Measurements from ENCODE around the gene RFX1. TPM values are rescaled to one million over a fixed set of nuclear protein-coding genes. Genes with fewer than 3 reads are reported as not detected.

Gene RFX1
- total RNA-seq, 1 donor from 2014 or later, result 15.2 TPM

GRCh38 chr19:13992025-13992424 is 14.1 kb downstream of the RFX1 start:
- Histone ChIP-seq H3K27ac (replicated peaks) (no peak overlapping the region), H3K36me3 (peaks cover 29% of the 10 kb centered on the region), H3K9me3 (replicated peaks) (no peaks in the 10 kb centered on the region), H3K4me3 (no peak overlapping the region), H3K27me3 (ENCODE audit: low read depth) (no peaks in the 10 kb centered on the region), H3K4me1 (peaks cover 24% of the 10 kb centered on the region)
- TF ChIP-seq CTCF (IDR thresholded peaks at IDR 0.05; ENCODE audit: borderline replicate concordance), result no peak
- intact Hi-C loops (cut with micrococcal nuclease), result no loop called here
- DNase-seq, result no peak

- intact Hi-C loops (cut with micrococcal nuclease), result no loop called here
- H3K36me3 ChIP-seq, result peaks cover 28% of the 10 kb centered on the region
- H3K9me3 ChIP-seq (replicated peaks), result no peaks in the 10 kb centered on the region
- no peak for DNase-seq
- H3K4me3 ChIP-seq, result no peak overlapping the region
- no peaks in the 10 kb centered on the region for H3K27me3 ChIP-seq (ENCODE audit: low read depth)
- no peak for TF ChIP-seq CTCF (IDR thresholded peaks at IDR 0.05; ENCODE audit: borderline replicate concordance)
- peaks cover 36% of the 10 kb centered on the region for H3K4me1 ChIP-seq
- no peak overlapping the region for H3K27ac ChIP-seq (replicated peaks)
These were observed 16.0 kb downstream of the RFX1 start for GRCh38 chr19:13990085-13990484.

GRCh38 chr19:13989487-13989886 is 16.6 kb downstream of the RFX1 start:
- H3K27me3 ChIP-seq (ENCODE audit: low read depth), result no peaks in the 10 kb centered on the region
- peak overlapping the region; percentile 92 for H3K27ac ChIP-seq (replicated peaks)
- peaks cover 33% of the 10 kb centered on the region for H3K4me1 ChIP-seq
- no peak overlapping the region for H3K4me3 ChIP-seq
- intact Hi-C loops (cut with micrococcal nuclease), result no loop called here
- no peak for TF ChIP-seq CTCF (IDR thresholded peaks at IDR 0.05; ENCODE audit: borderline replicate concordance)
- no peaks in the 10 kb centered on the region for H3K9me3 ChIP-seq (replicated peaks)
- no peak for DNase-seq
- H3K36me3 ChIP-seq, result peaks cover 28% of the 10 kb centered on the region

DNA sequence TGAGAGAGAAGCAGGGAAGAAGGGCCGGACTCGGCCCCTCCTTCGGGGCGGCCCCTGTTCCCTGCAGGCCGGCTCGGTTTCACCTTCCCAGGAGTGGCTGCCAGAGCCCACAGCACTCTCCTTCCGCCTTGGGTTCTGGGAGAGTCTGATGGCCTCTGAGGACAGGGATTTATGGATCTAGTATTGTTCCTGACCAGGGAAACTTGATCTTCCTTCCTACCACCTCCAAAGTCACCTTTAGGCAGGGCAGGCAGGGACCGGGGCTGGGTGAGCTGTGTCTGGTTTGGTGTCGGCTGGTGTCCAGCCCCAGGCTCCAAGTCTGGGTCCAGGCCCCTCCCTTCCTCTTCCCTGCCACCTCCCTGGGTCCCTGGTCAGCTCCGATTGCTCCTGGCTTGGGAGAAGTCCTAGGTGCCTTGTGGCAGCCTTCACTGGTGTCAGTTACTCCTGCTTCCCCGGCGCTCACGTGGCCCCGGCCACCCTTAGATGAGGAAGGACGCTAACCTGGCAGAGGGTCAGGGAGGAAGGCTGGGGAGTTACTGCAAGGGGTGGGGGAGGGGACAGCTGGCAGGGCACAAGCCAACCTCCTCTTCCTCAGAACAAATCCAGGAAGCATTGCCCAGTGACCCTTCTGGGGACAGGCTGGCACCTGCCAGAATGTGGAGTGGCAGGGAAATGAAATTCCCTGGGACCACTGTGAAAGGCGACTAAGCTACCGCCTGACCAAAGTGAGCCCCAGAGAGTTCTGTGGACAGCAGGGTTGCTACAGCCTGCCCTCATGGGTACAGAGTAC is 18.8 kb downstream of the RFX1 start:
- peak overlapping the region; percentile 43 for H3K4me3 ChIP-seq
- peak; percentile 69 for DNase-seq

GRCh38 chr19:13986348-13986904 is 19.7 kb downstream of the RFX1 start:
- no peak for TF ChIP-seq CTCF (IDR thresholded peaks at IDR 0.05; ENCODE audit: borderline replicate concordance)
- peaks cover 21% of the 10 kb centered on the region for H3K36me3 ChIP-seq
- no peaks in the 10 kb centered on the region for H3K9me3 ChIP-seq (replicated peaks)
- H3K4me3 ChIP-seq, result peak overlapping the region; percentile 43
- H3K27ac ChIP-seq (replicated peaks), result peak overlapping the region; percentile 92
- peak; percentile 85 for DNase-seq
- H3K4me1 ChIP-seq, result peaks cover 33% of the 10 kb centered on the region
- intact Hi-C loops (cut with micrococcal nuclease), result no loop called here
- no peaks in the 10 kb centered on the region for H3K27me3 ChIP-seq (ENCODE audit: low read depth)

More for the DNA sequence above, 18.8 kb downstream of the RFX1 start:
- no peaks in the 10 kb centered on the region for H3K27me3 ChIP-seq (ENCODE audit: low read depth)
- peaks cover 25% of the 10 kb centered on the region for H3K36me3 ChIP-seq
- peaks cover 33% of the 10 kb centered on the region for H3K4me1 ChIP-seq
- H3K9me3 ChIP-seq (replicated peaks), result no peaks in the 10 kb centered on the region
- TF ChIP-seq CTCF (IDR thresholded peaks at IDR 0.05; ENCODE audit: borderline replicate concordance), result no peak
- intact Hi-C loops (cut with micrococcal nuclease), result no loop called here
- peak overlapping the region; percentile 92 for H3K27ac ChIP-seq (replicated peaks)
